GM19463 (cell line): ENCODE data around the gene ZBTB8OS.

Experiments used
- ATAC-seq: cut with Tn5 transposase; IDR thresholded peaks from one replicate; pipeline ENCODE4 v1.9.1; 2021; ENCODE audit warnings: mild to moderate bottlenecking, moderate library complexity; ENCODE audit not compliant: unreplicated experiment

ZBTB8OS gene

GRCh38 chr1:32612189-32612881 is 38.0 kb downstream of the ZBTB8OS start:
- peak; percentile 83 for ATAC-seq

- ATAC-seq, result no peak
These were observed 38.5 kb downstream of the ZBTB8OS start for GRCh38 chr1:32611859-32612188.

- ATAC-seq, result no peak
These were observed 41.2 kb downstream of the ZBTB8OS start for GRCh38 chr1:32609180-32609579.

- no peak for ATAC-seq
These were observed 43.6 kb downstream of the ZBTB8OS start for GRCh38 chr1:32606565-32607371.

GRCh38 chr1:32605711-32606424 is 44.5 kb downstream of the ZBTB8OS start:
- ATAC-seq, result no peak

GRCh38 chr1:32600034-32600433 is 50.3 kb downstream of the ZBTB8OS start:
- no peak for ATAC-seq

GRCh38 chr1:32592943-32593342 is 57.4 kb downstream of the ZBTB8OS start:
- ATAC-seq, result no peak

GRCh38 chr1:32580348-32581017 is 69.9 kb downstream of the ZBTB8OS start:
- no peak for ATAC-seq
